K562 (cell line): ENCODE data around the gene FGD6.

ENCODE experiments used
- ARID4B ChIP-seq: sonication (generic); formaldehyde crosslinking; IDR thresholded peaks from 2 replicates; pipeline ENCODE4 v1.8.0; 2022; ENCODE audit warnings: mild to moderate bottlenecking, missing genetic modification reagents
- BHLHE40 ChIP-seq: IDR thresholded peaks from 2 replicates; pipeline ENCODE4 v1.6.1; 2011; ENCODE audit warnings: low read length, improper control_type of control experiment
- EZH2 ChIP-seq: IDR thresholded peaks from 2 replicates; pipeline ENCODE4 v1.6.1; 2012; ENCODE audit warnings: low read depth, mild to moderate bottlenecking, inconsistent platforms, low read length, borderline replicate concordance
- MEIS2 ChIP-seq: fragments of 450-650 bp; IDR thresholded peaks from 2 replicates; pipeline ENCODE4 v1.6.1; 2014; ENCODE audit warnings: mild to moderate bottlenecking; ENCODE audit not compliant: partially characterized antibody
- ZKSCAN8 ChIP-seq: fragments of 200-800 bp; sonication (Bioruptor generic); IDR thresholded peaks from 2 replicates; pipeline ENCODE4 v1.6.1; 2016; ENCODE audit warnings: missing genetic modification characterization, missing compliant biosample characterization

- TF ChIP-seq ARID4B (CRISPR knock-in tag), result no peak
- TF ChIP-seq ZKSCAN8, result no peak
- no peak for TF ChIP-seq EZH2
- no peak for TF ChIP-seq MEIS2
- TF ChIP-seq BHLHE40, result no peak
Measured at GRCh38 chr12:95147866-95148265, 69.4 kb downstream of the FGD6 start.
